IMR-90 (cell line): ENCODE results near the gene NAA15. TPM values are rescaled to one million over a fixed set of nuclear protein-coding genes. Genes with fewer than 3 reads are reported as not detected.

Experiments
- ATAC-seq: fragments of 200-7000 bp; cut with Tn5 transposase; 2 replicates; pipeline ENCODE4 v1.9.1; 2020; ENCODE audit warnings: low read depth, mild to moderate bottlenecking, moderate library complexity
- BruUV-seq: library from RNA; stranded (reverse); fragments of 400-500 nt; replicated peaks from 2 replicates; lab custom pipeline; 2021; lab: Mats Ljungman, UMichigan
- CTCF ChIA-PET: fragments of 300-600 bp; formaldehyde crosslinking; extraction: SDS; loops from one replicate; lab custom pipeline; 2021; ENCODE audit warnings: antibody characterized with exemption; lab: Yijun Ruan, JAX
- POLR2A ChIA-PET: fragments of 300-600 bp; sonication (Branson Sonifier 250); formaldehyde crosslinking; loops from one replicate; lab custom pipeline; 2022; ENCODE audit warnings: antibody characterized with exemption; ENCODE audit not compliant: unreplicated experiment; lab: Charles Lee
- DNase-seq: peaks from one replicate; pipeline ENCODE4 v3.0.0; 2013
- H2AFZ ChIP-seq: replicated peaks from 2 replicates; pipeline ENCODE3; 2013; ENCODE audit warnings: low read length, mild to moderate bottlenecking; ENCODE audit not compliant: poor library complexity
- H2AK5ac ChIP-seq: 2 replicates; pipeline ENCODE4 v1.6.1; 2013; ENCODE audit warnings: low read depth, low read length, inconsistent platforms
- H2AK9ac ChIP-seq: replicated peaks from 2 replicates; pipeline ENCODE3; 2013; ENCODE audit warnings: mild to moderate bottlenecking, low read depth, low read length, moderate library complexity; ENCODE audit not compliant: poor library complexity
- H2BK120ac ChIP-seq: 2 replicates; pipeline ENCODE4 v1.6.1; 2013; ENCODE audit warnings: low read depth, low read length, inconsistent platforms
- H2BK15ac ChIP-seq: 3 replicates; pipeline ENCODE4 v1.6.1; 2013; ENCODE audit warnings: low read depth, low read length, inconsistent platforms
- H2BK20ac ChIP-seq: 2 replicates; pipeline ENCODE4 v1.6.1; 2013; ENCODE audit warnings: low read depth, mild to moderate bottlenecking, inconsistent platforms, low read length, moderate library complexity
- H2BK5ac ChIP-seq: 2 replicates; pipeline ENCODE4 v1.6.1; 2013; ENCODE audit warnings: mild to moderate bottlenecking, low read depth, low read length, inconsistent platforms; ENCODE audit not compliant: poor library complexity, severe bottlenecking
- H3K14ac ChIP-seq: replicated peaks from 2 replicates; pipeline ENCODE4 v1.6.1; 2013; ENCODE audit warnings: low read depth, low read length, inconsistent platforms
- H3K18ac ChIP-seq: 2 replicates; pipeline ENCODE4 v1.6.1; 2013; ENCODE audit warnings: low read depth, low read length, control low read depth
- H3K23ac ChIP-seq: 2 replicates; pipeline ENCODE4 v1.6.1; 2013; ENCODE audit warnings: low read depth, low read length, inconsistent platforms
- H3K27ac ChIP-seq: 2 replicates; pipeline ENCODE4 v1.5.1; 2013; ENCODE audit warnings: mild to moderate bottlenecking, control low read depth, low read length; ENCODE audit not compliant: insufficient read depth
- H3K27me3 ChIP-seq: 2 replicates; pipeline ENCODE4 v1.6.1; 2013; ENCODE audit warnings: low read length; ENCODE audit not compliant: control insufficient read depth, insufficient read depth
- H3K36me3 ChIP-seq: 2 replicates; pipeline ENCODE4 v1.6.1; 2013; ENCODE audit warnings: low read length, mixed read lengths; ENCODE audit not compliant: control insufficient read depth, insufficient read depth
- H3K4ac ChIP-seq: 2 replicates; pipeline ENCODE4 v1.6.1; 2013; ENCODE audit warnings: low read depth, low read length, inconsistent platforms
- H3K4me1 ChIP-seq: 2 replicates; pipeline ENCODE4 v1.6.1; 2013; ENCODE audit warnings: low read length, mixed read lengths; ENCODE audit not compliant: control insufficient read depth, insufficient read depth
- H3K4me2 ChIP-seq: 2 replicates; pipeline ENCODE4 v1.6.1; 2013; ENCODE audit warnings: low read depth, mild to moderate bottlenecking, control low read depth, low read length, moderate library complexity
- H3K4me3 ChIP-seq: 2 replicates; pipeline ENCODE4 v1.5.1; 2013; ENCODE audit warnings: low read depth, mild to moderate bottlenecking, control low read depth, low read length, moderate library complexity; ENCODE audit not compliant: insufficient read depth
- H3K56ac ChIP-seq: 2 replicates; pipeline ENCODE4 v1.6.1; 2013; ENCODE audit warnings: low read length, inconsistent platforms; ENCODE audit not compliant: insufficient read depth; ENCODE audit errors: extremely low read depth
- H3K79me1 ChIP-seq, 2 experiments: 2 replicates each; pipeline ENCODE4 v1.6.1; 2013; ENCODE audit warnings: low read length in 2 of 2, inconsistent platforms in 1 of 2, low read depth in 1 of 2
- H3K9ac ChIP-seq: 2 replicates; pipeline ENCODE4 v1.6.1; 2013; ENCODE audit warnings: low read depth, low read length, control low read depth
- H3K9me1 ChIP-seq: 2 replicates; pipeline ENCODE4 v1.6.1; 2013; ENCODE audit warnings: low read length, inconsistent platforms; ENCODE audit not compliant: insufficient read depth
- H3K9me3 ChIP-seq: 2 replicates; pipeline ENCODE4 v1.6.1; 2013; ENCODE audit warnings: low read length; ENCODE audit not compliant: control insufficient read depth, insufficient read depth
- H4K20me1 ChIP-seq: 2 replicates; pipeline ENCODE4 v1.6.1; 2013; ENCODE audit warnings: low read length, inconsistent platforms; ENCODE audit not compliant: insufficient read depth
- H4K5ac ChIP-seq: 2 replicates; pipeline ENCODE4 v1.6.1; 2013; ENCODE audit warnings: mild to moderate bottlenecking, low read depth, low read length, control low read depth
- H4K8ac ChIP-seq, 2 experiments: 2 replicates each; pipeline ENCODE4 v1.6.1; 2013; ENCODE audit warnings: low read depth in 2 of 2, low read length in 2 of 2, control low read depth in 1 of 2, inconsistent platforms in 1 of 2
- H4K91ac ChIP-seq: 2 replicates; pipeline ENCODE4 v1.6.1; 2013; ENCODE audit warnings: low read depth, low read length, inconsistent platforms; ENCODE audit not compliant: insufficient read depth
- BHLHE40 ChIP-seq: fragments of 150-350 bp; IDR thresholded peaks from 2 replicates; pipeline ENCODE4 v1.6.1; 2016; ENCODE audit warnings: mild to moderate bottlenecking, low read depth, low read length
- CEBPB ChIP-seq: IDR thresholded peaks from 2 replicates; pipeline ENCODE4 v1.6.1; 2012; ENCODE audit warnings: low read depth, low read length, improper control_type of control experiment
- CHD1 ChIP-seq: IDR thresholded peaks from 2 replicates; pipeline ENCODE4 v1.6.1; 2012; ENCODE audit warnings: low read depth, low read length, improper control_type of control experiment
- ELK1 ChIP-seq: fragments of 150-350 bp; IDR thresholded peaks from 2 replicates; pipeline ENCODE4 v1.6.1; 2016; ENCODE audit warnings: low read depth, mild to moderate bottlenecking, low read length, moderate library complexity, borderline replicate concordance
- MAFK ChIP-seq: IDR thresholded peaks from 2 replicates; pipeline ENCODE4 v1.6.1; 2012; ENCODE audit warnings: low read depth, low read length, improper control_type of control experiment
- MXI1 ChIP-seq: IDR thresholded peaks from 2 replicates; pipeline ENCODE4 v1.6.1; 2012; ENCODE audit warnings: low read depth, mild to moderate bottlenecking, low read length, moderate library complexity, borderline replicate concordance
- NFE2L2 ChIP-seq: fragments of 150-350 bp; IDR thresholded peaks from 2 replicates; pipeline ENCODE4 v1.6.1; 2016; ENCODE audit warnings: low read depth, mild to moderate bottlenecking, low read length
- POLR2A ChIP-seq: IDR thresholded peaks from 2 replicates; pipeline ENCODE4 v1.6.1; 2012; ENCODE audit warnings: mild to moderate bottlenecking, low read depth, low read length
- RAD21 ChIP-seq: IDR thresholded peaks from 2 replicates; pipeline ENCODE4 v1.6.1; 2012; ENCODE audit warnings: low read length, improper control_type of control experiment
- RCOR1 ChIP-seq: IDR thresholded peaks from 2 replicates; pipeline ENCODE4 v1.6.1; 2012; ENCODE audit warnings: mild to moderate bottlenecking, low read length, improper control_type of control experiment; ENCODE audit not compliant: insufficient replicate concordance
- WGBS, 2 experiments: methylation state at CpG; one replicate each; pipeline versions ENCODE4 v1.1.5 to v1.1.7; 2013; ENCODE audit warnings: missing lambda C conversion rate in 2 of 2; ENCODE audit not compliant: insufficient read length in 1 of 2; ENCODE audit errors: extremely low coverage in 2 of 2; 5-methylcytosine and 5-hydroxymethylcytosine counted together
- dilution Hi-C: fragments of 300-500 bp; cut with HindIII; formaldehyde crosslinking; loops from one replicate; pipeline ENCODE4 v1.14.3; 2018; ENCODE audit warnings: low sequenced_read_pairs; ENCODE audit not compliant: unreplicated experiment
- in situ Hi-C: fragments of 300-500 bp; cut with MboI; formaldehyde crosslinking; loops from 3 replicates; pipeline ENCODE4 v1.14.3; 2019; ENCODE audit warnings: low sequenced_read_pairs, inconsistent platforms, mixed read lengths
- intact Hi-C: fragments of 100-400 bp; cut with micrococcal nuclease; formaldehyde crosslinking; loops from 2 replicates; pipeline ENCODE4 v1.10.0; 2022
- polyA plus RNA-seq, 3 experiments: library from polyadenylated mRNA; depleted of rRNA; stranded (reverse); fragments of >200 nt; gene quantifications; 2 replicates each; pipeline ENCODE4 v1.2.3, GENCODE V29; 2012; ENCODE audit warnings: low replicate concordance in 1 of 3
- total RNA-seq: library from RNA; depleted of rRNA; stranded (reverse); fragments of >200 nt; gene quantifications from 2 replicates; pipeline ENCODE4 v1.2.3, GENCODE V29; 2012
- TF ChIP-seq, protein P1 (sequence below): conservative IDR thresholded peaks from 2 replicates; pipeline ENCODE4 v1.5.1; 2012; ENCODE audit warnings: mild to moderate bottlenecking, low read depth, low read length, improper control_type of control experiment
- TF ChIP-seq, protein P2 (sequence below): fragments of 150-350 bp; IDR thresholded peaks from 2 replicates; pipeline ENCODE4 v1.6.1; 2017; ENCODE audit warnings: mild to moderate bottlenecking, antibody characterized with exemption, low read length, low read depth

Gene NAA15
- total and polyA plus RNA-seq, 2 of the 4 experiments (the other 2 are of a cell fraction): 11.0 to 43.4 TPM

DNA sequence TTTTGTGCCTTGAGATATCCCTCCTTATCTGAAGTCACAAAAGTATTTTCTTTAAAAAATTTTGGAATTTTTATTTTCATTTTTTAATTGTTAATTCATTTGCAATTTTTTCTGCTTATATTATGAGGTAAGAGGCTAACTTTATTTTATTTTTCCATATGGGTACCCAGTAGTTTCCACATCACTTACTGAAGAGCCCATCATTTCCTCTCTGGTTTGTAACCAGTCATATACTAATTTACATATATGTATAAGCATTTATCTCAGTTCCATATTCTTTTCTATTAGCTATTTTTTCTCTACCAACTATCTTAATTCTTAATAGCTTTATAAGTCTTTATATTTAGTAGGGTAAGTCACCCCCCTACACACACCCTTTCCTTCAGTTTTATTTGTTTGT lies 48.3 kb upstream of the NAA15 start (continued):
- TF ChIP-seq, protein P1, sequence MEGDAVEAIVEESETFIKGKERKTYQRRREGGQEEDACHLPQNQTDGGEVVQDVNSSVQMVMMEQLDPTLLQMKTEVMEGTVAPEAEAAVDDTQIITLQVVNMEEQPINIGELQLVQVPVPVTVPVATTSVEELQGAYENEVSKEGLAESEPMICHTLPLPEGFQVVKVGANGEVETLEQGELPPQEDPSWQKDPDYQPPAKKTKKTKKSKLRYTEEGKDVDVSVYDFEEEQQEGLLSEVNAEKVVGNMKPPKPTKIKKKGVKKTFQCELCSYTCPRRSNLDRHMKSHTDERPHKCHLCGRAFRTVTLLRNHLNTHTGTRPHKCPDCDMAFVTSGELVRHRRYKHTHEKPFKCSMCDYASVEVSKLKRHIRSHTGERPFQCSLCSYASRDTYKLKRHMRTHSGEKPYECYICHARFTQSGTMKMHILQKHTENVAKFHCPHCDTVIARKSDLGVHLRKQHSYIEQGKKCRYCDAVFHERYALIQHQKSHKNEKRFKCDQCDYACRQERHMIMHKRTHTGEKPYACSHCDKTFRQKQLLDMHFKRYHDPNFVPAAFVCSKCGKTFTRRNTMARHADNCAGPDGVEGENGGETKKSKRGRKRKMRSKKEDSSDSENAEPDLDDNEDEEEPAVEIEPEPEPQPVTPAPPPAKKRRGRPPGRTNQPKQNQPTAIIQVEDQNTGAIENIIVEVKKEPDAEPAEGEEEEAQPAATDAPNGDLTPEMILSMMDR: no peak

- no peak overlapping the region for H3K4me3 ChIP-seq
- no peak for DNase-seq
- H2BK5ac ChIP-seq: no peak overlapping the region
- peaks cover 2% of the 10 kb centered on the region; the same call in 1 of the 2 replicates for H3K4me1 ChIP-seq
- H3K9me1 ChIP-seq: no peaks in the 10 kb centered on the region
- no peak overlapping the region for H3K14ac ChIP-seq
- POLR2A ChIA-PET: interaction anchor here (0.5 kb wide), 1 partner anchor 10 kb away, joined by 4 read pairs; no protein-coding TSS in a partner anchor
- H3K56ac ChIP-seq: no peak overlapping the region
- H2AK9ac ChIP-seq: no peak overlapping the region
- no peak overlapping the region for H3K23ac ChIP-seq
- H3K27me3 ChIP-seq: no peaks in the 10 kb centered on the region
- no CpG with 5 or more reads among the region's 3 CpGs for WGBS, 2 experiments
- H2AK5ac ChIP-seq: no peak overlapping the region
- in situ Hi-C loops: no loop called here
- no peak overlapping the region for H2BK15ac ChIP-seq
- intact Hi-C loops: no loop called here
- no peak overlapping the region for H3K4me2 ChIP-seq
- no peaks in the 10 kb centered on the region for H3K36me3 ChIP-seq
- CTCF ChIA-PET: interaction anchor here (2.4 kb wide), 1 partner anchor 12 kb away, joined by 6 read pairs; no protein-coding TSS in a partner anchor
- no peak overlapping the region; the same call in 1 of the 2 replicates for H2BK20ac ChIP-seq
- H3K9me3 ChIP-seq: no peaks in the 10 kb centered on the region
- no peak overlapping the region for H3K27ac ChIP-seq
- no peak overlapping the region for H3K9ac ChIP-seq
- H4K20me1 ChIP-seq: no peaks in the 10 kb centered on the region
- no peak overlapping the region for H3K4ac ChIP-seq
- no peaks in the 10 kb centered on the region for H3K79me1 ChIP-seq
- H2AFZ ChIP-seq: no peak overlapping the region
- no peak overlapping the region for H4K5ac ChIP-seq
- no peak overlapping the region for H3K18ac ChIP-seq
- H2BK120ac ChIP-seq: no peak overlapping the region
- ATAC-seq: no peak
- BruUV-seq: no TSS peak
- dilution Hi-C loops: no loop called here
- H4K8ac ChIP-seq: no peak overlapping the region
- H4K91ac ChIP-seq: no peak overlapping the region
- TF ChIP-seq ELK1 (no peak), CHD1 (no peak), RAD21 (no peak), MXI1 (no peak), RCOR1 (no peak), CEBPB (no peak), POLR2A (no peak), BHLHE40 (no peak), MAFK (no peak), NFE2L2 (no peak)
- TF ChIP-seq, protein P2, sequence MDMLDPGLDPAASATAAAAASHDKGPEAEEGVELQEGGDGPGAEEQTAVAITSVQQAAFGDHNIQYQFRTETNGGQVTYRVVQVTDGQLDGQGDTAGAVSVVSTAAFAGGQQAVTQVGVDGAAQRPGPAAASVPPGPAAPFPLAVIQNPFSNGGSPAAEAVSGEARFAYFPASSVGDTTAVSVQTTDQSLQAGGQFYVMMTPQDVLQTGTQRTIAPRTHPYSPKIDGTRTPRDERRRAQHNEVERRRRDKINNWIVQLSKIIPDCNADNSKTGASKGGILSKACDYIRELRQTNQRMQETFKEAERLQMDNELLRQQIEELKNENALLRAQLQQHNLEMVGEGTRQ: no peak
Observed at GRCh38 chr4:139253713-139254112, 47.6 kb upstream of the NAA15 start.
